ENCODE results near the gene MALRD1.

The MALRD1 gene

DNA sequence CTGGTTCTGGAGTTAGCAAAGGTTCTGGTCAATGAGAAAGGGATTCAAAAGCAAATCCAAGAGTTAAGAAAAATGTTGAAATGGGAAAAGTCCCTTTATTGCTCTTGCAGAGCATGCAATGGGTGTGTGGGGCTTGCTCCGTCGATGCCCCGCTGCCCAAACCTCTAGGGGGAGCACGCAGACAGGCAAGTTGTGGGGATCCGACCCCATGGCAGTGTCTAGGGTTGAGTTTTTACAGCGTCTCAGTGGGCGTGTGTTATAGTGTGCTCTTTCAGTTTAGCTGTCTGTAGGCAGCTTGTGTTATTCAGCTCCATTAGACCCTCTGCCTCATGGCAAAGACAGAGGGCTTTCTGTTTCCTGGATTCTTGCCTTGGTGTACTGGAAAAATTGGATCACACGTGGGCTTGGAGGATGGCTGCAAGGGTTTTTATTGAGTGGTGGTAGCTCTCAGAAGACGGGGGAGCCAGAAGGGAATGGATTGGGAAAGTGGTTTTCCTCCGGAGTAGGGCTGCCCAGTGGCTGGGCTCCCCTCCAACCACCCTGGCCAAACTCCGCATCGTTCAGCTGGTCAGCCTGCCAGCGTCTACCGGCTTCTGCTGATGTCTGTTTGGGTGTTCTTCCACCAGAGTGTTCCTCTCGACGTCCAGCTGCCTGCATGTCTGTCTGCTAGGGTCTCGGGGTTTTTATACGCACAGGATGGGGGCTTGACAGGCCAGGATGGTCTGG is 665.4 kb downstream of the MALRD1 start:
- TF ChIP-seq, protein P1, sequence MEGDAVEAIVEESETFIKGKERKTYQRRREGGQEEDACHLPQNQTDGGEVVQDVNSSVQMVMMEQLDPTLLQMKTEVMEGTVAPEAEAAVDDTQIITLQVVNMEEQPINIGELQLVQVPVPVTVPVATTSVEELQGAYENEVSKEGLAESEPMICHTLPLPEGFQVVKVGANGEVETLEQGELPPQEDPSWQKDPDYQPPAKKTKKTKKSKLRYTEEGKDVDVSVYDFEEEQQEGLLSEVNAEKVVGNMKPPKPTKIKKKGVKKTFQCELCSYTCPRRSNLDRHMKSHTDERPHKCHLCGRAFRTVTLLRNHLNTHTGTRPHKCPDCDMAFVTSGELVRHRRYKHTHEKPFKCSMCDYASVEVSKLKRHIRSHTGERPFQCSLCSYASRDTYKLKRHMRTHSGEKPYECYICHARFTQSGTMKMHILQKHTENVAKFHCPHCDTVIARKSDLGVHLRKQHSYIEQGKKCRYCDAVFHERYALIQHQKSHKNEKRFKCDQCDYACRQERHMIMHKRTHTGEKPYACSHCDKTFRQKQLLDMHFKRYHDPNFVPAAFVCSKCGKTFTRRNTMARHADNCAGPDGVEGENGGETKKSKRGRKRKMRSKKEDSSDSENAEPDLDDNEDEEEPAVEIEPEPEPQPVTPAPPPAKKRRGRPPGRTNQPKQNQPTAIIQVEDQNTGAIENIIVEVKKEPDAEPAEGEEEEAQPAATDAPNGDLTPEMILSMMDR (IDR thresholded peaks at IDR 0.05; ENCODE audit: extremely low read depth, missing control alignments): no peak
- no peak for DNase-seq (ENCODE audit: low spot score)

DNA sequence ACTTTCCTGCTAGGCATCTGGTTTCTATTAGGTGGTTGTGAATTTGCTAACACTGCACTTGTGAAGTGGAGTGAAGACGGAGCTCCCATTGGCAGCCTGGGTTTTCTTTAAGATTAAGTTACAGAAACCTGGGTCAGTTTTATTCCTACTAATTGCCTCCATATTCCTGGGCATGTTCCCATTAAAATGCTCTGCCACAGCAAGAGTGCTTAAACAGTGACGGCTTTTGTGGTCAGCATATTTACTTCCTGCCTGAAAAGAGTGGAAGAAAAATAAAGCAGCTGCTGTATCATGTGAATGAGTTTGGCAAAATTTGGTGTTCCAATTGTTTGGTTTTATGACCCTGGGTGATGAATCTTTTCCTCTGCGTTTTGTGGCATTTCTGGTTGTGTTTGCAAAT is 670.7 kb downstream of the MALRD1 start:
- no peak for DNase-seq (ENCODE audit: low spot score)
- TF ChIP-seq, protein P1 (IDR thresholded peaks at IDR 0.05; ENCODE audit: extremely low read depth, missing control alignments): no peak

DNA sequence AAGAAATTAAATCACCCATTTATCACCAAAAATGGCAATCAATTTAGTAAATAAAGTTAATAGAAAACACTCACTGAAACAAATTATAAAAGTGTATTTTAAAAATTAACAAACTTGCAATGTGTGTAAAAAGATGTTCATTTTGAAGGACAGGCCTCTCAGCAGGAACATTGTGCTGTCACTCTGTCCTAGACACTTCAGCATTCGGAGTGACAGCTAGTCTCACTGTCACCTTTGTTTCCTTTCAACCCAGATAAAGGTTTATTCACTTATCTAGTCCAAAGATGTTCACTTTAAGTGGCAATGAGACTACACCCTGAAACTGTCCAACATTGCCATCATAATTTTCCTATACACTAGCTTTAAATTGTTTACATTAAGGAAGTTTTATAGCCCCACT is 675.7 kb downstream of the MALRD1 start:
- TF ChIP-seq, protein P1 (IDR thresholded peaks at IDR 0.05; ENCODE audit: extremely low read depth, missing control alignments): no peak
- DNase-seq (ENCODE audit: low spot score): no peak

DNA sequence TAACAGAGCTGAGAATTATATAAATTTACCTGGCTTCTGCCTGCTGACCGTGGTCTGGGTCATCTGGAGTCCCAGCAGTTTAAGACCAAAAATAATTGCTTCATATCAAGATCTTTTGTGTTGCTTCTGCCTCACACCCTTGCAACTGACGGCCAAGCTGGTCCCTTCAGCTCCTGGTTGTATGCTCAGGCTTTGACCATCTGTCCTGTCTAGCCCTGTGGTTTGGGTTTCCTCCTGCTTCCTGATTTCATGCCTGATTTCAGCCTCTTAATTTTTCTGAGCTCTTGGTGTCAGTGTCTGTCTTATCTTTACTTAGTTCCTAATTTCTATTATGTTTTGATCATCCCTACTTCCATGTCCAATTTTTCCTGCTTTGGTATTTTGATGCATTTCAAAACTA is 679.8 kb downstream of the MALRD1 start:
- TF ChIP-seq, protein P1 (IDR thresholded peaks at IDR 0.05; ENCODE audit: extremely low read depth, missing control alignments): no peak
- no peak for DNase-seq (ENCODE audit: low spot score)

DNA sequence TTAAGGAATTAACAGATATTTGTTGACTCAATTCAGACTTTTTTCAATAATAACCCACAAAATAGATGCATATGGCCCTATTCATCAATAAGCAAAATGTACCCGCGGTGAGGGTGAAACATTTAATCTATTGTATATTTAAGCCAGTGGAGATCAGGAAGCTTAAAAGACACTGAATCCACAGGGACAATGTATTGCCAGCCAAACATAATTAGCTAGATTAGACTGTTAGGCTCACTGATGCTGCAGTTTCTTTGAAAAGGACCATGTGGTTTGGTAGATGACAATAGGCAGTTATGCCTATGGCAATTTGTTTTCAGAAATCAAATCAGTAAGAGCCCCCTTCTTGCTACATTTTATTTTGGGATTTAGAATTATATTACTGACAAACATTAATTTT is 680.4 kb downstream of the MALRD1 start:
- TF ChIP-seq, protein P1 (IDR thresholded peaks at IDR 0.05; ENCODE audit: extremely low read depth, missing control alignments): no peak
- no peak for DNase-seq (ENCODE audit: low spot score)

DNA sequence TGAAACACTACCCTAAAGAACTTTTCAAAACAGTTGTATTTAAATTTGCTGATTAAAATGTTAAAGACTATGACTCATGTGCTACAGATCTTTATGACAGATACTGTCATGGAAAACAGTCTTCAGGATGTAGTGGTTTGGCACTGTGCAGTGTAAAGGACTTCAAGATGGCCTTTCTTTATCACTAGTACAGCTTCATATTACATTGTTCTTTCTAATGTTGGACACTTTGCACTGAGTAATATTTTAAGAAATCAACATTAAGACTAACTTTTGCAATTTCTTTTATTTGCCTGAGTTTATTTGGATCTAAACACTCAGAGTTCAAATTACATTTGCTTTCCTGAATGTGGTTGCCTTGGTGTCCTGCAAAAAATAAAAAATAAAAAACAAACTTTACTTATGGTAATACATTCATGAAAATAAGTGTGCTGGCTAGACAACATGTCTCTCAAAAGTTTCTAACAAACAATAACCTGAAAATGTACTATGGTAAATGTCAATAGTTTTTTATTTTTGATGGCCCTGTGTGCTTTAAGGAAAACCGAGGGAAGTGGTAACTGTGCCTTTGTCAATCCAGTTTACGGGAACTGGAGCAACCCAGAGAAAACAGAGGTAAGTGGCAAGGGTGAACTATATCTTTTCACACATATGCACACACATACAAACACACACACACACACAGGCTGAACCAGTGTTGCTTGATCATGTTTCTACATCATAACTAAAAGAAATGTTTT is 681.7 kb downstream of the MALRD1 start:
- TF ChIP-seq, protein P1 (IDR thresholded peaks at IDR 0.05; ENCODE audit: extremely low read depth, missing control alignments): no peak
- DNase-seq (ENCODE audit: low spot score): no peak

DNA sequence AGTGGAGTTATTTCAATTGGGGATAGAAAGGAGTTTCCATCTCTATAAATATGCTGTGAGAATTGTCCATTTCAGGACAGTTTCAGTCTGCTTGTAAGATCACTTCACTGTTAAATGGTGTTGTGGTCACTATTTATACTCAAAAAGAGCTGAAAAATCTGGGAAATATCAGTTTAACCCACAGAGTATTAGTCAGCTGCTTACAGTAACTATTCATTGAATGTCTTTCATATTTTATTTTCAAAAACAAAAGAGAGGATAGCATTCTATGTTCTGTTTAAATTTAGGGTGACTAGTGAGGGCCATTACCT is 682.3 kb downstream of the MALRD1 start:
- DNase-seq (ENCODE audit: low spot score): no peak
- TF ChIP-seq, protein P1 (IDR thresholded peaks at IDR 0.05; ENCODE audit: extremely low read depth, missing control alignments): no peak
